Measurements from ENCODE around the gene VSIG4.

The VSIG4 gene

DNA sequence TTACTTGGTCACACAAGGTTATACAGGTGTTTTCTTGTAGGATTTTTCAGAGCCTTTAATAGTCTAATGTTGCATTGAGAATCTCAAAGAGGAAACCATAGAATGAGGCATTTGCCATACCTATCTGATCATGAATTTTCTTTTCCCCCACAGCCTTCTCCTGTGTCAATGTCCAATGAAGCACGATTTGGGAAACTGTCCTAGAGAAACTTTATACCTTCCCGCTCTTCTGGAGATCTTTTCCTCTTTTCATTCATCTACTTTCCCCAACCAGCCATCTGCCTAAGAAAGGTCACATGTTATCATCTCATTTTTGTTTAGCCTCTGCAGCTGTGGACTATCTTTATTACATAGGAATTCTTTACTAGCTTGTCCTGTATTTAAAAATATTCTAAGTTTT lies 19.9 kb downstream of the VSIG4 start (continued):
- TF ChIP-seq ZNF157 (tag by site-specific recombination; IDR thresholded peaks at IDR 0.05): no peak

- no peaks in the 10 kb centered on the region for H3K4me1 ChIP-seq (ENCODE audit: control insufficient read depth, insufficient read depth, low read length)
- ChIA-PET CTCF (interaction anchor here (0.8 to 1.0 kb wide), 2 partner anchors 12 to 46 kb away, joined by 3 read pairs; no protein-coding TSS in a partner anchor), POLR2A (no interaction called here)
- no peak overlapping the region for H3K4me3 ChIP-seq (ENCODE audit: low read depth, low read length)
- H3K27ac ChIP-seq (ENCODE audit: extremely low read depth, low read depth, low read length): no peak overlapping the region
- TF ChIP-seq KLF10 (tag by site-specific recombination; IDR thresholded peaks at IDR 0.05) (no peak), SP7 (tag by site-specific recombination; IDR thresholded peaks at IDR 0.05) (no peak), ZNF433 (tag by site-specific recombination; IDR thresholded peaks at IDR 0.05; ENCODE audit: low read depth) (no peak), ZNF157 (tag by site-specific recombination; IDR thresholded peaks at IDR 0.05) (no peak), ZIC2 (tag by site-specific recombination; IDR thresholded peaks at IDR 0.05) (no peak), ZNF76 (tag by site-specific recombination; IDR thresholded peaks at IDR 0.05; ENCODE audit: borderline replicate concordance, low read depth) (no peak), ZNF704 (tag by site-specific recombination; IDR thresholded peaks at IDR 0.05) (no peak), ZBTB7A (tag by site-specific recombination; IDR thresholded peaks at IDR 0.05; ENCODE audit: low read depth) (no peak), ZNF138 (tag by site-specific recombination; IDR thresholded peaks at IDR 0.05; ENCODE audit: borderline replicate concordance) (no peak), ZNF623 (tag by site-specific recombination; IDR thresholded peaks at IDR 0.05) (no peak), SALL2 (tag by site-specific recombination; IDR thresholded peaks at IDR 0.05; ENCODE audit: borderline replicate concordance) (no peak), ZNF692 (tag by site-specific recombination; IDR thresholded peaks at IDR 0.05) (no peak), ZNF211 (tag by site-specific recombination; IDR thresholded peaks at IDR 0.05; ENCODE audit: low read depth) (no peak), ZNF624 (tag by site-specific recombination; IDR thresholded peaks at IDR 0.05) (no peak), ZNF114 (tag by site-specific recombination; IDR thresholded peaks at IDR 0.05) (no peak), ZNF311 (tag by site-specific recombination; IDR thresholded peaks at IDR 0.05; ENCODE audit: borderline replicate concordance) (no peak)
- TF ChIP-seq, protein P1, sequence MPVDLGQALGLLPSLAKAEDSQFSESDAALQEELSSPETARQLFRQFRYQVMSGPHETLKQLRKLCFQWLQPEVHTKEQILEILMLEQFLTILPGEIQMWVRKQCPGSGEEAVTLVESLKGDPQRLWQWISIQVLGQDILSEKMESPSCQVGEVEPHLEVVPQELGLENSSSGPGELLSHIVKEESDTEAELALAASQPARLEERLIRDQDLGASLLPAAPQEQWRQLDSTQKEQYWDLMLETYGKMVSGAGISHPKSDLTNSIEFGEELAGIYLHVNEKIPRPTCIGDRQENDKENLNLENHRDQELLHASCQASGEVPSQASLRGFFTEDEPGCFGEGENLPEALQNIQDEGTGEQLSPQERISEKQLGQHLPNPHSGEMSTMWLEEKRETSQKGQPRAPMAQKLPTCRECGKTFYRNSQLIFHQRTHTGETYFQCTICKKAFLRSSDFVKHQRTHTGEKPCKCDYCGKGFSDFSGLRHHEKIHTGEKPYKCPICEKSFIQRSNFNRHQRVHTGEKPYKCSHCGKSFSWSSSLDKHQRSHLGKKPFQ (tag by site-specific recombination; IDR thresholded peaks at IDR 0.05): no peak
- TF ChIP-seq, protein P2, sequence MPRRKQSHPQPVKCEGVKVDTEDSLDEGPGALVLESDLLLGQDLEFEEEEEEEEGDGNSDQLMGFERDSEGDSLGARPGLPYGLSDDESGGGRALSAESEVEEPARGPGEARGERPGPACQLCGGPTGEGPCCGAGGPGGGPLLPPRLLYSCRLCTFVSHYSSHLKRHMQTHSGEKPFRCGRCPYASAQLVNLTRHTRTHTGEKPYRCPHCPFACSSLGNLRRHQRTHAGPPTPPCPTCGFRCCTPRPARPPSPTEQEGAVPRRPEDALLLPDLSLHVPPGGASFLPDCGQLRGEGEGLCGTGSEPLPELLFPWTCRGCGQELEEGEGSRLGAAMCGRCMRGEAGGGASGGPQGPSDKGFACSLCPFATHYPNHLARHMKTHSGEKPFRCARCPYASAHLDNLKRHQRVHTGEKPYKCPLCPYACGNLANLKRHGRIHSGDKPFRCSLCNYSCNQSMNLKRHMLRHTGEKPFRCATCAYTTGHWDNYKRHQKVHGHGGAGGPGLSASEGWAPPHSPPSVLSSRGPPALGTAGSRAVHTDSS (tag by site-specific recombination; IDR thresholded peaks at IDR 0.05): no peak
- no peaks in the 10 kb centered on the region for H3K36me3 ChIP-seq (ENCODE audit: control insufficient read depth in 2 of 2, insufficient read depth in 1 of 2, low read length in 2 of 2)
- H3K9me3 ChIP-seq (ENCODE audit: control insufficient read depth, insufficient read depth, low read depth, low read length): no peaks in the 10 kb centered on the region
These were observed 20.6 kb downstream of the VSIG4 start for GRCh38 chrX:66019310-66019652.
